ENCODE measurements around the gene NLRC4.

GRCh38 chr2:32235315-32235714 lies 29.4 kb downstream of the NLRC4 start:
- TF ChIP-seq POLR2AphosphoS5 (IDR thresholded peaks at IDR 0.05; ENCODE audit: low read depth, low read length), result no peak
- TF ChIP-seq CTCF (IDR thresholded peaks at IDR 0.05; ENCODE audit: control extremely low read depth in 1 of 3, insufficient read depth in 1 of 3, low read depth in 1 of 3, low read length in 3 of 3), result no peak
- TF ChIP-seq RFX5 (IDR thresholded peaks at IDR 0.05; ENCODE audit: borderline replicate concordance, low read depth, low read length), result no peak
- no peak for TF ChIP-seq JUN (IDR thresholded peaks at IDR 0.05; ENCODE audit: low read depth, low read length)
- no peak for TF ChIP-seq CBX5 (IDR thresholded peaks at IDR 0.05; ENCODE audit: low read depth, low read length)
- TF ChIP-seq EZH2 (IDR thresholded peaks at IDR 0.05; ENCODE audit: low read depth, low read length, severe bottlenecking), result no peak

Measured in H1 (cell line).